GM21423 (cell line): ENCODE data around the gene PROM2.
"Not testable (repeated sequence)": the region's sequence is repeated elsewhere in the genome, so short reads cannot be mapped to it uniquely, and the experiment has no call there.

Source experiments
- ATAC-seq: cut with Tn5 transposase; IDR thresholded peaks from one replicate; pipeline ENCODE4 v1.9.1; 2021; ENCODE audit warnings: mild to moderate bottlenecking, moderate library complexity; ENCODE audit not compliant: unreplicated experiment

PROM2 gene

GRCh38 chr2:95268211-95269035, 5.8 kb upstream of the PROM2 start:
- no peak for ATAC-seq

- ATAC-seq, result no peak
Observed at GRCh38 chr2:95269036-95269680, 5.1 kb upstream of the PROM2 start.

GRCh38 chr2:95269745-95270144, 4.5 kb upstream of the PROM2 start:
- ATAC-seq, result not testable (repeated sequence)

GRCh38 chr2:95270541-95271081, 3.6 kb upstream of the PROM2 start:
- ATAC-seq, result no peak

- no peak for ATAC-seq
Observed at GRCh38 chr2:95271381-95271971, 2.8 kb upstream of the PROM2 start.

GRCh38 chr2:95272299-95272751, 1.9 kb upstream of the PROM2 start:
- no peak for ATAC-seq

GRCh38 chr2:95272781-95273180, 1.5 kb upstream of the PROM2 start:
- no peak for ATAC-seq

- ATAC-seq, result no peak
Observed at GRCh38 chr2:95273566-95274290, 521 bp upstream of the PROM2 start.

GRCh38 chr2:95275151-95275515, 884 bp downstream of the PROM2 start:
- no peak for ATAC-seq

- no peak for ATAC-seq
Observed at GRCh38 chr2:95275601-95276243, 1.5 kb downstream of the PROM2 start.

GRCh38 chr2:95276244-95276887, 2.1 kb downstream of the PROM2 start:
- no peak for ATAC-seq

GRCh38 chr2:95276888-95277245, 2.6 kb downstream of the PROM2 start:
- ATAC-seq, result no peak

GRCh38 chr2:95277246-95277906, 3.1 kb downstream of the PROM2 start:
- ATAC-seq, result no peak

GRCh38 chr2:95278051-95278471, 3.8 kb downstream of the PROM2 start:
- no peak for ATAC-seq

- ATAC-seq, result no peak
Observed at GRCh38 chr2:95278637-95279225, 4.5 kb downstream of the PROM2 start.

- no peak for ATAC-seq
Observed at GRCh38 chr2:95279435-95280035, 5.3 kb downstream of the PROM2 start.

- ATAC-seq, result no peak
Observed at GRCh38 chr2:95281071-95281470, 6.8 kb downstream of the PROM2 start.

- no peak for ATAC-seq
Observed at GRCh38 chr2:95281786-95282185, 7.5 kb downstream of the PROM2 start.

GRCh38 chr2:95282458-95282857, 8.2 kb downstream of the PROM2 start:
- no peak for ATAC-seq
